ENCODE results near the gene ST8SIA1.

Gene ST8SIA1

GRCh38 chr12:22231836-22232235 is 102.7 kb downstream of the ST8SIA1 start:
- DNase-seq: no peak

- no peak for DNase-seq
Observed at GRCh38 chr12:22231078-22231477, 103.4 kb downstream of the ST8SIA1 start.

- DNase-seq: no peak
Observed at GRCh38 chr12:22230280-22230794, 104.2 kb downstream of the ST8SIA1 start.

- no peak for DNase-seq
Observed at GRCh38 chr12:22229652-22230279, 104.7 kb downstream of the ST8SIA1 start.

- DNase-seq: no peak
Observed at GRCh38 chr12:22228022-22228875, 106.3 kb downstream of the ST8SIA1 start.

GRCh38 chr12:22223356-22223755 is 111.2 kb downstream of the ST8SIA1 start:
- DNase-seq: no peak

- no peak for DNase-seq
Observed at GRCh38 chr12:22217556-22217955, 117.0 kb downstream of the ST8SIA1 start.

GRCh38 chr12:22215467-22216253 is 118.8 kb downstream of the ST8SIA1 start:
- no peak for DNase-seq

- DNase-seq: no peak
Observed at GRCh38 chr12:22211128-22211527, 123.4 kb downstream of the ST8SIA1 start.

GRCh38 chr12:22209422-22209821 is 125.1 kb downstream of the ST8SIA1 start:
- no peak for DNase-seq

- DNase-seq: no peak
Observed at GRCh38 chr12:22206111-22206728, 128.3 kb downstream of the ST8SIA1 start.

- DNase-seq: no peak
Observed at GRCh38 chr12:22204391-22204790, 130.1 kb downstream of the ST8SIA1 start.

- DNase-seq: no peak
Observed at GRCh38 chr12:22202847-22203246, 131.7 kb downstream of the ST8SIA1 start.

GRCh38 chr12:22201101-22201500 is 133.4 kb downstream of the ST8SIA1 start:
- DNase-seq: no peak

- no peak for DNase-seq
Observed at GRCh38 chr12:22196236-22196635, 138.3 kb downstream of the ST8SIA1 start.

- no peak for DNase-seq
Observed at GRCh38 chr12:22190969-22191368, 143.5 kb downstream of the ST8SIA1 start.

GRCh38 chr12:22188431-22188830 is 146.1 kb downstream of the ST8SIA1 start:
- DNase-seq: no peak

- DNase-seq: no peak
Observed at GRCh38 chr12:22180705-22181104, 153.8 kb downstream of the ST8SIA1 start.

- DNase-seq: no peak
Observed at GRCh38 chr12:22173177-22173576, 161.3 kb downstream of the ST8SIA1 start.

GRCh38 chr12:22172501-22172900 is 162.0 kb downstream of the ST8SIA1 start:
- DNase-seq: no peak

- no peak for DNase-seq
Observed at GRCh38 chr12:22169376-22169775, 165.1 kb downstream of the ST8SIA1 start.

- DNase-seq: no peak
Observed at GRCh38 chr12:22164139-22164538, 170.4 kb downstream of the ST8SIA1 start.

GRCh38 chr12:22163594-22163993 is 170.9 kb downstream of the ST8SIA1 start:
- DNase-seq: no peak

All from activated naive CD4-positive, alpha-beta T cell treated with anti-CD3 and anti-CD28 coated beads, Interleukin-2, amount 50 U/mL, for 16 hours (primary cell).